LNCaP clone FGC (cell line): ENCODE results near the gene NMB.

Source experiments
- DNase-seq: peaks from one replicate; pipeline ENCODE4 v3.0.0-alpha.2; 2011; ENCODE audit warnings: low read depth
- H3K4me3 ChIP-seq: 2 replicates; pipeline ENCODE4 v1.5.1; 2011; ENCODE audit warnings: mild to moderate bottlenecking, low read depth, low read length, control low read depth
- TF ChIP-seq, protein P1 (sequence below): IDR thresholded peaks from 2 replicates; pipeline ENCODE4 v1.5.1; 2012; ENCODE audit warnings: mild to moderate bottlenecking; ENCODE audit not compliant: control insufficient read depth, insufficient read depth; ENCODE audit errors: extremely low read depth

Gene NMB

DNA sequence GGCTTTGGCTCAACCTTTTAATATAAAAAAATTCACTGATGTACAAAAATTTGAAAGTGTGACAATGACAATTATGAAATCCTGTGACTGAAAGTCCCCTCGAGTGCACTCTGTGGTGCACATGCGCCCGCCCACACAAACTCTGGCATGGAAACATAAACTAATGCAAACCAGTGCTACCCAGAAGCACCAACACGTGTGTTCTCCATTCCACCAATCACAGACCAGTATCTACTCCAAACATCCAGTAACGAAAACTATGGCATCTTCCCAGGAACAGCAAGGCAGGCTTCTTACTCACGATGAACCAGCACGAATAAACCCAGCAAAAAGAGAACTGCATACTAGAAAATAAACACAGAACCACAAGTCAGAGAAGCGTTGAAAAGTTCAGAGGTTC lies 11.7 kb upstream of the NMB start:
- no peak for DNase-seq
- no peak overlapping the region for H3K4me3 ChIP-seq
- TF ChIP-seq, protein P1, sequence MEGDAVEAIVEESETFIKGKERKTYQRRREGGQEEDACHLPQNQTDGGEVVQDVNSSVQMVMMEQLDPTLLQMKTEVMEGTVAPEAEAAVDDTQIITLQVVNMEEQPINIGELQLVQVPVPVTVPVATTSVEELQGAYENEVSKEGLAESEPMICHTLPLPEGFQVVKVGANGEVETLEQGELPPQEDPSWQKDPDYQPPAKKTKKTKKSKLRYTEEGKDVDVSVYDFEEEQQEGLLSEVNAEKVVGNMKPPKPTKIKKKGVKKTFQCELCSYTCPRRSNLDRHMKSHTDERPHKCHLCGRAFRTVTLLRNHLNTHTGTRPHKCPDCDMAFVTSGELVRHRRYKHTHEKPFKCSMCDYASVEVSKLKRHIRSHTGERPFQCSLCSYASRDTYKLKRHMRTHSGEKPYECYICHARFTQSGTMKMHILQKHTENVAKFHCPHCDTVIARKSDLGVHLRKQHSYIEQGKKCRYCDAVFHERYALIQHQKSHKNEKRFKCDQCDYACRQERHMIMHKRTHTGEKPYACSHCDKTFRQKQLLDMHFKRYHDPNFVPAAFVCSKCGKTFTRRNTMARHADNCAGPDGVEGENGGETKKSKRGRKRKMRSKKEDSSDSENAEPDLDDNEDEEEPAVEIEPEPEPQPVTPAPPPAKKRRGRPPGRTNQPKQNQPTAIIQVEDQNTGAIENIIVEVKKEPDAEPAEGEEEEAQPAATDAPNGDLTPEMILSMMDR = no peak

DNA sequence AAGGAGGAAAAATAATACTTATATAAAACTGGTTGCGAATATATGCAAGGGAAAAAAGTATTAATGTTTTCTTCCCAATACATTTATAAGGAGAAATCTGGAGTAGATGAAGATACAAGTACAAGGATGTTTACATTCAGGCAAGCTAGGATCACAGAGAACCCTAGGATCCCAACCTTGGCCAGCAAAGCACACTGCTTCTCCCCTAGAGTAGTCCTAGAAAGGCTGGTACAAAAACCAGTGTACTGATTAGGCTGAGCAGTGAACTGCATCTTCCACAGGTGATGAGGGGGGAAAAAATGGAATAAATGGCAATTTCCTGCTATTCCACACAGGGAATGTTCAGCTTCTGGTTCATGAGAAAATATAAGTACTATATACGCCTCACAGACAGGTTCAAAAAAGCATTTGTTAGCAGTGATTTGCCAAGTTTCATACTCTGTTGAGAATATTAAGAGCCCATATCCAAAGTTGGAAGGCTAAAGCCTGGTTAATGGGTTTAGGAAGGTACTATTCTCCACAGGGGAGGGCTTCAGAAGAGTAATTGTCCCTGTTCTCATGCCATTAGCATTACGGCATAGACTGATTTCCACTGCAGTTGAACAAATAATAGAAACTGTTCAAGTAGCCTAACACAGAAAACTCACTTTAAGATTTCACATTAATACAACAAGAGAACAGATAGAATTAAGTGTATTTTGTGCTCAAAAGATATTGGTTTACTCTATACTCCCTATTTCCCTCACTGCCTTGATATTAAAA lies 10.4 kb upstream of the NMB start:
- TF ChIP-seq, protein P1 = no peak
- DNase-seq = no peak
- H3K4me3 ChIP-seq = no peak overlapping the region

DNA sequence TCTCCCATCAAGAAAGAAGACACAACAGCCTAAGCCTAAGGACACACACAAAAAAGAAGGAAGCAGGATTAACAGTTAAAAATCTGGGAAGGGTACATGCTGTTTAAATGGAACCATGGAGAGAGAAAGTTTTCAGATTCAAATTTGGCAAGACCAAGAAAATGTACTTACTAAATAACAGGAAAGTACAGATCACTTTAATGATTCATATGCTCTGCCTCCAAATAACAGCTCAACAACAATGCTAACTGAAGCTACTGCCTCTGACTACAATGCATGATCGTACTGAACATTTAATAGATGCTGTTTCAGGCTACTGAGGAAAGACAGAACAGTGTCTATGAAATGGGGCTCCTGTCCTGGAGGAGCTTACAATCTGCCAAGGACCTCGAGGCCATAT lies 8.4 kb upstream of the NMB start:
- TF ChIP-seq, protein P1 = no peak
- no peak overlapping the region for H3K4me3 ChIP-seq
- DNase-seq = no peak

DNA sequence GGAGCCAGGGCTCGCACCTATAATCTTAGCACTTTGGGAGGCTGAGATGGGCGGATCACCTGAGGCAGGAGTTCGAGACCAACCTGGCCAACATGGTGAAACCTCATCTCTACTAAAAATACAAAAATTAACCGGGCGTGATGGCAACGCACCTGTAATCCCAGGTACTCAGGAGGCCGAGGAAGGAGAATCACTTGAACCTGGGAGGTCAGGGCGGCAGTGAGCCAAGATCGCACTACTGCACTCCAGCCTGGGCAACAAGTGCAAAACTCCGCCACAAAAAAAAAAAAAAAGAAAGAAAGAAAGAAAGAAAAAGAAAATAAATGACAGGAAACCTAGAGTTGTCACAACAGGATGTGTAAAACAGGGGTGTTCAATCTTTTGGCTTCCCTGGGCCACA lies 3.0 kb upstream of the NMB start:
- TF ChIP-seq, protein P1 = no peak
- no peak for DNase-seq
- H3K4me3 ChIP-seq = no peak overlapping the region

DNA sequence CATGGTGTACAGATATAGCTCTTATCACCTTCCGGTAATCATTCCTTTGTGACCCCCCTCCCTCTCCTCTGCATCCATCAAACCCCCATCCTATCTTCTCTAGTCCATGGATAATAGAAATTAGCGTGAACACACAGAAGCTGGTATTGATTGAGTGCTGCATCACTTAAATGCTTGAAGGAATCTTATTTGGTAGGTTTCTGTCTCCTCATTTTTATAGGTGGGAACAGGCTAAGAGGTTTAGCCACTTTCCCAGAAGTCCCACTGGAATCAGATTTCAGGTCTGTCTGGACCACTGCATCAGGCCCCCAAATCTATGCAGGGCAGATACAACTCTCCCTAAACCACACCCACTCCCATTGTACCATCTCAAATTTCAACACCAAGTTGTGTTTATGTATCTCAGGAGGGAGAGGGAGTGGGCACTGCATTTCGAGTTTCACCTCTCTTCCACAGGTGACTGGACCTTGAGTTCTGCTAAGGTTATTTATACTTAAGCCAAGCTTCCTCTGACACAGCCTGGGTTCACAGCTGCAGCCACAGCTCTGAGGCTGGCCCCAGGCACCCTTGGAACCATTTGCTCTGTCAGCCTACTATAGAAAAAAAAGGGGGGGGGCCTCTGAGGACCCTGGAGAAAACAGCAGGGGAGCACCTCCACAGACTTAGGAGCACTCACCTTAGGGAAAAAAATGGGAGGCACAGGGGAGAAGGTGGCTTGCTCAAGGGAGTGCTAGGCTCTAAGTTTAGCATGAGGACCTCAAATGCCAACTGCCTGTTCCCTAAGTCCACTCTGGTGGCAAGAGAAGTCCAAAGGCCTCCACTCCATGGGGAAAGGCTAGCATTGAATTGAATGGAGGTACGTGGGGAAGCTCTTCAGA lies 2.1 kb upstream of the NMB start:
- no peak for DNase-seq
- TF ChIP-seq, protein P1 = no peak
- H3K4me3 ChIP-seq = no peak overlapping the region

DNA sequence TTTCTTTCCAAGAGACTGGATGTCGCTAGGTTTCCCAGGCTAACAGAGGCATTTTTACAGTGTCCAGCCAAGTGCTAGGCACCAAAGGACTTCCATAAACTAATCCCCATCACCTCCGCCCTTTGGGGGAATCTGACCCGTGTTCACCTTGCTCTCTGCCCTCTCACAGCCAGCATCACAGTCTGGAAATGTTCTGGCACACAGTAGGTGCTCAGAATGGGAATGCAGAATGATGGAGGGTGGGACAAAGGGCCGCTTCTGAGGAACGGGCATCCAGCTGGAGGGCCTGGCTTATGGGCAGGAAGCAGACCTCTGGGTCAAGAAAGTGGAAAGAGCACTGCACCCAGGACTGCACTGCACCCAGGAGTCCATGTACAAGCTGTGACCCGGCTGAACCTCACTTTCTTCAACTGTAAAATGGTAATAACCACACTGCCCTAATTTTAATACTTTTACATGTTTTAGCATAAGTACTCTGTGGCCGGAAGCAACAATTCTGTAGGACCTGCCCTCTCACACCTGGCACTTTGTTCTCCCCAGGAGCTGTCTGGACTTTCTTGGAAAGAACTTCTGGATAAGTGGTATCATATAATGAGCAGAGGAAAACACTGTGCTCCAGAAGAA lies 901 bp upstream of the NMB start:
- TF ChIP-seq, protein P1 = no peak
- DNase-seq = no peak
- H3K4me3 ChIP-seq = peak overlapping the region; percentile 46
